ENCODE data around the gene DRAXIN.

DRAXIN gene

GRCh38 chr1:11712285-11712684, 20.8 kb downstream of the DRAXIN start:
- no peak for DNase-seq

- DNase-seq = no peak
Observed at GRCh38 chr1:11713095-11713494, 21.6 kb downstream of the DRAXIN start.

GRCh38 chr1:11714831-11715575, 23.5 kb downstream of the DRAXIN start:
- DNase-seq = no peak

GRCh38 chr1:11719313-11720032, 28.0 kb downstream of the DRAXIN start:
- peak; percentile 87 to 89 for DNase-seq

DNA sequence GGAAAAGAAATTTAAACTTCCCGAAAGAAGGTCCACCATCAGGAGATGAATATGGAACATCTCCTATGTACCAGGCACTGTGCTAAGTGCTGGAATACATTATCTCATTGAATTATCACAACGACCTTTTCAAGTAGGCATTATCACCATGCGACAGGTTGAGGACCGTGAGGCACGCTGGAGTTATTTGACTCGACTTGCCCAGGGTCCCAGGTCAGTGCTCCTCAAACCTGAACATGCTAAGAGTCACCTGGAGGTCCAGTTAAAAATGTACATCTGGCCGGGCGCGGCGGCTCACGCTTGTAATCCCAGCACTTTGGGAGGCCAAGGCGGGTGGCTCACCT, 28.5 kb downstream of the DRAXIN start:
- no peak for DNase-seq

GRCh38 chr1:11720525-11720924, 29.0 kb downstream of the DRAXIN start:
- no peak for DNase-seq

GRCh38 chr1:11721311-11721710, 29.8 kb downstream of the DRAXIN start:
- DNase-seq = no peak

DNA sequence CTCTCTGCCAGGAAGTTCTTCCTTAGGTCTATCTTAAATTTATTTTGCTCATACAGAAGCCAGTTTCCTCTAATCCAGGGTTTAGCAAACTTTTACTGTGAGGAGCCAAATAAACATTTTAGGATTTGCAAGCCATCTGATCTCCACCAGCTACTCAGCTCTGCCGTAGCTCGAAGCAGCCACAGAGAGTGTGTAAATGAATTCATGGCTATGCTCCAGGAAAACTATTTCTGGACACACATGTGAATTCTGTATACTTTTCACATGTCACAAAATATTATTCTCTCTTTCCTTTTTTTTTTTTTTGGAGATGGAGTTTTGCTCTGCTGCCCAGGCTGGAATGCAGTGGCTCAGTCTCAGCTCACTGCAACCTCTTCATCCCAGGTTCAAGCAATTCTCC, 31.0 kb downstream of the DRAXIN start:
- DNase-seq = no peak

DNA sequence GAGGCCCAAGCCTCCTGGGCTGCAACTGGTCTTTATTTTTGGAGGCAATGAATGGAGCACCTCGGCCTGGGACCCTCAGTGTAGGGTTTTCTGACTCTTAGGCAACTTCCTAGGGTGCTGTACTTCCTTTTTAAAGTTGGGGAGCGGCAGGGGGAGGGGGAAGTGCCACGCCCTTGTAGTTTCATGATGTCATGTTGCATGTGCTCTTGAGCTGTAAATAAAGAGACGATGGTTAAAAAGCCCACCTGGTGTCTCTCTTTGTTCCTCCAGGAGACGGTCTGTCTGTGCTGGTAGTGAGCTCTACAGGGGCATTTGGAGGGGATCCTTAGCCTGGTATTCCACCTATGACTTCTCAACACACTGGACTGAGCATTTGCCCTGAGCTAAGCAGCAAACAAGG, 34.1 kb downstream of the DRAXIN start:
- DNase-seq = no peak

GRCh38 chr1:11727119-11727518, 35.6 kb downstream of the DRAXIN start:
- no peak for DNase-seq

DNA sequence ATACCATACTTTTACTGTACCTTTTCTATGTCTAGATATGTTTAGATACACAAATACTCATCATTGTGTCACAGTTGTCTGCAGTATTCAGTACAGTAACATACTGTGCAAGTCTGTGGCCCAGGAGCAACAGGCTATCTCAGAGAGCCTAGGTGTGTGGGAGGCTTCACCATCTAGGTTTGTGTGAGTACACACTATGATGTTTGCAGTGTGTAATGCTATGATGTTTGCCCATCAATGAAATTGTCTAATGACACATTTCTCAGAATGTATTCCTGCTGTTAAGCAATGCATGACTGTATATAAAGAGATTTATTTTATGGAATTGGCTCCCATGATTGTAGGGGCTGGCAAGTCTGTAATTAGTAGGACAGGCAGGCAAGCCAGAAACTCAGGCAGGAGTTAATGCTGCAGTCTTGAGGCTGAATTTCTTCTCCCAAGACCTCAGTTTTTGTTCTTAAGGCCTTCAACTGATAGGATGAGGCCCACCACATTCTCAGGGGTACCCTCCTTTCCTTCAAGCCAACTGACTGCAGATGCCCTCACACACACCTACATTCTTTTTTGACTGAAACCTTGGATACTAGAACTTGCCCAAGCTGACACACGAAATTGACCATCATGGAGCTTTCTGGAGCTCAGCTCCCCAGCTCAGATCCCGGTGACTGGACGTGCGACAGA, 36.8 kb downstream of the DRAXIN start:
- no peak for DNase-seq

DNA sequence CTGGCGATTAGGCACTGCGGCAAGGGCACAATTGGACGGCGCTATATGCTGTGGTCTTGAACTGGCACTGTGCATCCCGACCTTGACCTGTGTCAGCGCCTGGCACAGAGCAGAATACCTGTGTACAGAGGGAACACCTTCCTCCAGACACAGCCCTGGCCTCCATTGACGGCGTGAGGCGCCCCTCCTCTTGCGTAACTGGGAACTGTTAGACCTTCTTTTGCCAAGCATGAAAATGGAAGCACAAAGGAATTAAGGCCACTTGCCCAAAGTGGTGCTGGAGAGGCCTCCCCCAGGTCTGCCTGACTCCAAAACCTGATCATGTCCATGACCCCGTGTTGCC, 37.6 kb downstream of the DRAXIN start:
- DNase-seq = no peak

- no peak for DNase-seq
Observed at GRCh38 chr1:11729498-11730428, 38.3 kb downstream of the DRAXIN start.

GRCh38 chr1:11730429-11730891, 39.0 kb downstream of the DRAXIN start:
- DNase-seq = peak in 1 of 2 experiments; percentile 44

GRCh38 chr1:11731691-11732283, 40.3 kb downstream of the DRAXIN start:
- DNase-seq = no peak

DNA sequence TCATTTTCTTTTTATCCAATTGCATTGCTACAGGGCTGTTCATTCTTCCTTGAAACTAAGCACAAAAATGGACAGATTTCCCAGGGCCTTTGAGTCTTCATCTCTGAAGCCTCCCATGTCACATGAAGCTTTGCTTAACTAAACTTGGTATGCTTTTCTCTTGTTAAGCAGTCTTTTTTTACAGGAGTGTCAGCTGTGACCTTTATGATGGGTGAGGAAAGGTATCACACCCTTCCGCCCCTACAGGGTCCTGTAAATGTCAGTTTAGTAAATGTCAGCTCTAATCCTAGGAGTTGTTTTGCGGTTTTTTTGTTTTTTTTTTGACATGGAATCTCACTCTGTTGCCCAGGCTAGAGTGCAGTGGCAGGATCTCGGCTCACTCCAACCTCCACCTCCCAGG, 41.8 kb downstream of the DRAXIN start:
- DNase-seq = no peak

- DNase-seq = no peak
Observed at GRCh38 chr1:11735531-11735853, 44.0 kb downstream of the DRAXIN start.

DNA sequence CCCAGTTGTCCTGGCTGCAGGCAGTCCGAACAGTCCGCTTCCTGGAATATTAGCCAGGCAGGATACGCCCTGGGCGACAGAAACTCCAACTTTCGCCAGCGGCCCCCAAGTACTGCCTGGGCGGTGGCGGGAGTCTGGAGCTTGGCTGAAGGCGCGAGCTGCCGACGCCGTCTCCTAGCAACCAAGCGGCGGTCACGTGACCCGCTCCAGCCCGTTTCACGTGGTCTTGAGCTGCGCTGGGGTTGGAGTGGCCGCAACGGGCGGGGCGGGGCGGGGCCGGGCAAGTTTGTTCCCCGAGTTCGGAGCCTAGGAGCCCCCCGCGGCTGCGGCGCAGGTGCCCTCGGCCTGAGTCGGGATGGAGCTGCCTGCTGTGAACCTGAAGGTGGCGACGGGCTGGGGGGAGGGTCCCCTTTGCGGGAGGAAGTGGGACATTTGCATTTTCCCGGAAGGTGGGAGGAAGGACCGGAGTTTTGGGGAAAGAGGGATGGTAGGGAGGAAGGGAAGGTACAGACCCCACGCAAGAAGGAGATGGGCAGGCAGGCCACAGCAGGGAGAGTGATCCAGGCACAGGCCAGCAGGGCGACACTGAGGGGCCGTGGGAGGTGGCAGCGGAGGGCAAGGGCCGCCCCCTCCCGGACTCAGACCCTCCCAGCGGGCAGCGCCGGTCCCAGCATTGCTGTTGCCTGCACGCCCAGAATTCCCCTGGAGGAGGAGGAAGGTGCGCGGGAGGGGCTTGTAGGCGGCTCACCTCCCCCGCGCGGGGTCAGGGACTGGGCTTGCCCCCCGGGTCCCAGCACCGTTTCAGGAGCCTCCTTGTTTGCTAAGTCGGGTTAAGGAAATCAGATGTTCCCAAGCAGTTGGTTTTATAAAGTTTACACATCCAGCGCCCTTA, 44.6 kb downstream of the DRAXIN start, which contains the start of gene AGTRAP:
AGTRAP (plus strand) TSS at position 283 of the 892 bp plus-strand sequence; CDS start at position 356, 73 bp downstream.
- DNase-seq = peak; percentile 89 to 93

- peak; percentile 56 to 62 for DNase-seq
Observed at GRCh38 chr1:11736746-11737639, 45.5 kb downstream of the DRAXIN start.

GRCh38 chr1:11738096-11738495, 46.6 kb downstream of the DRAXIN start:
- no peak for DNase-seq
